Neural cell (in vitro differentiated cells): Measurements from ENCODE around the gene SLC2A2. TPM values are rescaled to one million over a fixed set of nuclear protein-coding genes. Genes with fewer than 3 reads are reported as not detected.

ENCODE experiments used
- H2AFZ ChIP-seq: fragments of 200-600, 300-800 bp; sonication (generic), shearing (Covaris generic); 2 replicates; pipeline ENCODE4 v1.6.0; 2014; ENCODE audit warnings: low read depth, mild to moderate bottlenecking, antibody characterized with exemption, low read length, moderate library complexity
- H3F3A ChIP-seq: fragments of 200-600 bp; shearing (Covaris generic); 2 replicates; pipeline ENCODE4 v1.6.1; 2016; ENCODE audit warnings: mild to moderate bottlenecking, moderate library complexity, mixed read lengths, antibody characterized with exemption, low read length; ENCODE audit not compliant: insufficient read depth, poor library complexity, severe bottlenecking
- H3K27ac ChIP-seq: fragments of 200-600, 300-800 bp; sonication (generic), shearing (Covaris generic); 2 replicates; pipeline ENCODE4 v1.5.1; 2014; ENCODE audit warnings: mild to moderate bottlenecking, low read length, moderate library complexity
- H3K27me3 ChIP-seq: fragments of 300-800, 200-600 bp; sonication (generic), shearing (Covaris generic); 2 replicates; pipeline ENCODE4 v1.6.0; 2014; ENCODE audit warnings: mild to moderate bottlenecking, low read depth, low read length, moderate library complexity; ENCODE audit not compliant: insufficient read depth
- H3K36me3 ChIP-seq: fragments of 300-800, 200-600 bp; sonication (generic), shearing (Covaris generic); 2 replicates; pipeline ENCODE4 v1.5.1; 2014; ENCODE audit warnings: mild to moderate bottlenecking, antibody characterized with exemption, low read length, moderate library complexity; ENCODE audit not compliant: insufficient read depth
- H3K4me2 ChIP-seq: fragments of 300-800, 200-600 bp; sonication (generic), shearing (Covaris generic); 2 replicates; pipeline ENCODE4 v1.6.0; 2014; ENCODE audit warnings: mild to moderate bottlenecking, low read length
- H3K4me3 ChIP-seq: fragments of 300-800, 200-600 bp; sonication (generic), shearing (Covaris generic); 2 replicates; pipeline ENCODE4 v1.5.1; 2014; ENCODE audit warnings: mild to moderate bottlenecking, low read length, moderate library complexity
- H3K79me2 ChIP-seq: fragments of 200-600 bp; shearing (Covaris generic); replicated peaks from 2 replicates; pipeline ENCODE4 v1.6.0; 2014; ENCODE audit warnings: mild to moderate bottlenecking, low read length, moderate library complexity; ENCODE audit not compliant: insufficient read depth
- H3K9ac ChIP-seq: fragments of 300-800, 200-600 bp; sonication (generic), shearing (Covaris generic); 2 replicates; pipeline ENCODE4 v1.6.1; 2016; ENCODE audit warnings: mild to moderate bottlenecking, low read length, mixed read lengths
- H3K9me2 ChIP-seq: fragments of 200-600 bp; shearing (Covaris generic); 2 replicates; pipeline ENCODE4 v1.6.1; 2016; ENCODE audit warnings: mild to moderate bottlenecking, low read length, mixed read lengths; ENCODE audit not compliant: insufficient read depth
- H3K9me3 ChIP-seq: fragments of 200-600, 300-800 bp; sonication (generic), shearing (Covaris generic); 2 replicates; pipeline ENCODE4 v1.6.1; 2016; ENCODE audit warnings: mild to moderate bottlenecking, mixed run types, low read length, moderate library complexity, mixed read lengths
- H4K20me1 ChIP-seq: fragments of 200-600 bp; shearing (Covaris generic); 2 replicates; pipeline ENCODE4 v1.6.1; 2016; ENCODE audit warnings: mild to moderate bottlenecking, mixed run types; ENCODE audit not compliant: insufficient read depth
- CTCF ChIP-seq: fragments of 450-650 bp; IDR thresholded peaks from 2 replicates; pipeline ENCODE4 v1.5.1; 2014; ENCODE audit warnings: antibody characterized with exemption, mild to moderate bottlenecking, moderate library complexity; ENCODE audit not compliant: poor library complexity, severe bottlenecking
- EP300 ChIP-seq: fragments of 450-650 bp; conservative IDR thresholded peaks from 2 replicates; pipeline ENCODE4 v1.6.1; 2014; ENCODE audit warnings: antibody characterized with exemption, mild to moderate bottlenecking, moderate library complexity; ENCODE audit not compliant: poor library complexity, severe bottlenecking
- EZH2 ChIP-seq: fragments of 200-600, 300-800 bp; shearing (Covaris generic), sonication (generic); IDR thresholded peaks from 2 replicates; pipeline ENCODE4 v1.6.1; 2014; ENCODE audit warnings: antibody characterized with exemption, low read length, borderline replicate concordance, mild to moderate bottlenecking; ENCODE audit not compliant: insufficient read depth, poor library complexity, severe bottlenecking
- MXI1 ChIP-seq: fragments of 450-650 bp; conservative IDR thresholded peaks from 2 replicates; pipeline ENCODE4 v1.6.1; 2014; ENCODE audit warnings: antibody characterized with exemption, mild to moderate bottlenecking; ENCODE audit not compliant: poor library complexity, severe bottlenecking
- POLR2AphosphoS5 ChIP-seq: IDR thresholded peaks from 2 replicates; pipeline ENCODE4 v1.6.1; 2012
- RAD21 ChIP-seq: fragments of 450-650 bp; conservative IDR thresholded peaks from 2 replicates; pipeline ENCODE4 v1.6.1; 2014; ENCODE audit warnings: antibody characterized with exemption, mild to moderate bottlenecking, moderate library complexity
- REST ChIP-seq: IDR thresholded peaks from 2 replicates; pipeline ENCODE4 v1.6.1; 2012; ENCODE audit warnings: borderline replicate concordance
- SMC3 ChIP-seq: fragments of 450-650 bp; conservative IDR thresholded peaks from 2 replicates; pipeline ENCODE4 v1.6.1; 2014; ENCODE audit warnings: antibody characterized with exemption, mild to moderate bottlenecking, moderate library complexity; ENCODE audit not compliant: poor library complexity
- TAF1 ChIP-seq: IDR thresholded peaks from 2 replicates; pipeline ENCODE4 v1.6.1; 2012; ENCODE audit warnings: low read depth
- polyA plus RNA-seq: library from polyadenylated mRNA; depleted of rRNA; stranded (reverse); fragments of >200 nt; gene quantifications from 2 replicates; pipeline ENCODE4 v1.2.3, GENCODE V29; 2014

The SLC2A2 gene
- polyA plus RNA-seq, 1 donor from 2014 or later: not detected

GRCh38 chr3:170962411-170962810 is 64.1 kb downstream of the SLC2A2 start:
- no peaks in the 10 kb centered on the region for H3K27me3 ChIP-seq
- H3K9me2 ChIP-seq: no peaks in the 10 kb centered on the region
- H3K27ac ChIP-seq: no peak overlapping the region
- no peak overlapping the region for H3K9ac ChIP-seq
- no peaks in the 10 kb centered on the region for H3K79me2 ChIP-seq
- H3K4me3 ChIP-seq: no peak overlapping the region
- H2AFZ ChIP-seq: no peak overlapping the region
- H3K9me3 ChIP-seq: no peaks in the 10 kb centered on the region
- H3F3A ChIP-seq: no peaks in the 10 kb centered on the region
- no peaks in the 10 kb centered on the region for H3K36me3 ChIP-seq
- TF ChIP-seq SMC3 (no peak), POLR2AphosphoS5 (no peak), EZH2 (no peak), RAD21 (no peak), MXI1 (no peak), TAF1 (no peak), CTCF (no peak), EP300 (no peak), REST (no peak)
- H4K20me1 ChIP-seq: no peaks in the 10 kb centered on the region
- H3K4me2 ChIP-seq: no peak overlapping the region

GRCh38 chr3:170961616-170962400 is 64.7 kb downstream of the SLC2A2 start:
- H3K4me2 ChIP-seq: no peak overlapping the region
- no peak overlapping the region for H3K27ac ChIP-seq
- no peak overlapping the region for H3K9ac ChIP-seq
- no peaks in the 10 kb centered on the region for H3K36me3 ChIP-seq
- no peaks in the 10 kb centered on the region for H3F3A ChIP-seq
- H3K27me3 ChIP-seq: no peaks in the 10 kb centered on the region
- no peak overlapping the region for H3K4me3 ChIP-seq
- no peaks in the 10 kb centered on the region for H3K9me2 ChIP-seq
- H4K20me1 ChIP-seq: no peaks in the 10 kb centered on the region
- no peak overlapping the region for H2AFZ ChIP-seq
- peak; percentile 97 for TF ChIP-seq SMC3
- peak; percentile 94 for TF ChIP-seq RAD21
- TF ChIP-seq REST: no peak
- no peak for TF ChIP-seq TAF1
- peak; percentile 90 for TF ChIP-seq CTCF
- H3K9me3 ChIP-seq: no peaks in the 10 kb centered on the region
- no peaks in the 10 kb centered on the region for H3K79me2 ChIP-seq
